HG02759 (cell line): ENCODE results near the gene ZNF169.
"Not testable (repeated sequence)": the region's sequence is repeated elsewhere in the genome, so short reads cannot be mapped to it uniquely, and the experiment has no call there.

Experiments used
- ATAC-seq: cut with Tn5 transposase; IDR thresholded peaks from one replicate; pipeline ENCODE4 v1.9.1; 2021; ENCODE audit warnings: mild to moderate bottlenecking, moderate library complexity; ENCODE audit not compliant: unreplicated experiment

ZNF169 gene

DNA sequence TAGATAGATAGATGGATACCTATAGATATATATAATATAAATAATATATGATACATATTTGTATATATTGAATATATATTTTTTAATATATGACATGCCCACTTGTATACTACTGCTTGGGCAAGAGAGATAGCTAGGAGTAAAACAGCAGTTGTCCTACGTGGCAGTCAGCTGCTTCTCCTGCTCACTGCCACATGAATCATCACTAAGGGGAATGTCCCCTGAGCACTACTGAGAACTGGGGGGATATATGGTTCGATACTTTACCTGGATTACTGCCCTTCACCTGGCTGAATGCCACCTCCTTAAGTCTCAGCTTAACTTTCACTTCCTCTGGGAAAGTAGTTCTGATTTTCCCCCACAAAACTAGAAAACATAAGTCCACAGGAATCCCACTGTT lies 82.6 kb downstream of the ZNF169 start:
- not testable (repeated sequence) for ATAC-seq

DNA sequence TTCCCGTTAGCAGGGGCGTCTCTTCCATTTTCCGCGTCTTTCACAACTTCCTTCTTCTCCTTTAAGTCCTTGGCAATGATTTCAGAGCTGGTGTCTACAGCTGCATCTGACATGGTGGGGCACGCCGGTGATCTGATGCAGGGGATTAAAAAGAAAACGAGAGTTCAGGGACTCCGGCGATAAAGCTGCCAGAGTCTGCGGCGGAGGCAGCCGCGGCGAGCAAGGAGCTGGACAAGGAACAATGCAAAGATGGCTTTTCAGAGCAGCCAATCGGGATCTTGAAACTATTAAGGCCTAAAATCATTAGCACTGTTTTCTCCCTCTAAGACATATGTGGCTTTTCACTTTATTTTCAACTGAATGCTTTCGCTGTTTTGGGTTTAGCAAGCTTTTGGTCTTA lies 88.4 kb downstream of the ZNF169 start:
- ATAC-seq = not testable (repeated sequence)

DNA sequence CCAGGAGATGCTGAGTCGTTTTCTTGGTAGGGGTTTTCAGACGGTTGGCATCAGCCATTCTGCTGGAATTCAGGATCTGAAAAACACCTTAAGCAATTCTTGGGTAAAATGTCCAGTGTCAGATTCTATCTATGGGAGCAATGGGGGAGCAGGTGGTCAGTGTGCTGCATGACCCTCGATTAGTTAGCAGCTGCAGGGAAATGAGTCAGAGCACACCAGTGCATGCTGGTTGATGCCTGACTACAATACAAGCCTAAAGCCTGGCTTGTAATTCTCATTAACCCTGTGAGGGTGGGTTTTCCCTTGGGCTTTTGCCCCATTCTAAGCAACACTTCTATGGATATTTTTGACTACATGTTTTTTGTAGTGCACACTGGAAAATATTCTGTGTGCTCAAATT lies 89.7 kb downstream of the ZNF169 start:
- not testable (repeated sequence) for ATAC-seq
